HepG2 (cell line): Measurements from ENCODE around the gene PNKD. TPM values are rescaled to one million over a fixed set of nuclear protein-coding genes. Genes with fewer than 3 reads are reported as not detected.

ENCODE experiments used
- ATAC-seq: fragments of 200-7000 bp; cut with Tn5 transposase; 3 replicates; pipeline ENCODE4 v1.9.1; 2020; ENCODE audit warnings: mild to moderate bottlenecking, moderate library complexity
- BruUV-seq: library from RNA; stranded (reverse); fragments of 400-500 nt; replicated peaks from 2 replicates; lab custom pipeline; 2021; lab: Mats Ljungman, UMichigan
- CTCF ChIA-PET: fragments of 300-600 bp; formaldehyde crosslinking; extraction: SDS; loops from one replicate; lab custom pipeline; 2021; ENCODE audit warnings: low total read pairs, inconsistent platforms, low intra/inter-chr PET ratio; lab: Yijun Ruan, JAX
- POLR2A ChIA-PET: fragments of 350-600 bp; sonication (Branson Sonifier 250); formaldehyde crosslinking; loops from one replicate; lab custom pipeline; 2020; ENCODE audit warnings: antibody characterized with exemption, inconsistent platforms; lab: Yijun Ruan, JAX
- DNase-seq: peaks from one replicate; pipeline ENCODE4 v3.0.0-alpha.2; 2015; ENCODE audit warnings: low spot score
- FAIRE-seq: peaks from 3 replicates; lab custom pipeline; 2011; peaks lifted over from hg19 to GRCh38; lab: Jason Lieb, UNC
- H2AFZ ChIP-seq: one replicate; pipeline ENCODE4 v1.6.1; 2011; ENCODE audit warnings: low read length, inconsistent platforms
- H3K27ac ChIP-seq: fragments of 300-600 bp; 3 replicates; pipeline ENCODE4 v1.8.0; 2011; ENCODE audit warnings: mixed run types, mild to moderate bottlenecking, mixed read lengths, low read length, inconsistent platforms; ENCODE audit not compliant: insufficient read depth; ENCODE audit errors: extremely low read length
- H3K27me3 ChIP-seq, 2 experiments: fragments of 200-600 bp in 1 of 2; 2 replicates in 1 of 2; 3 replicates in 1 of 2; pipeline versions ENCODE4 v1.6.0 to v1.8.0; 2011; ENCODE audit warnings: low read length in 2 of 2, mild to moderate bottlenecking in 2 of 2, moderate library complexity in 2 of 2, inconsistent platforms in 1 of 2; ENCODE audit not compliant: insufficient read depth in 2 of 2, control insufficient read depth in 1 of 2
- H3K36me3 ChIP-seq, 2 experiments: fragments of 200-600 bp in 1 of 2; replicated peaks in 1 of 2; 2 replicates in 1 of 2; 3 replicates in 1 of 2; pipeline versions ENCODE4 v1.5.1 to v1.8.0; 2011; ENCODE audit warnings: low read length in 2 of 2, inconsistent platforms in 1 of 2; ENCODE audit not compliant: insufficient read depth in 2 of 2, control insufficient read depth in 1 of 2
- H3K4me1 ChIP-seq: 2 replicates; pipeline ENCODE4 v1.5.1; 2012; ENCODE audit warnings: low read length, inconsistent platforms; ENCODE audit not compliant: insufficient read depth
- H3K4me2 ChIP-seq: 2 replicates; pipeline ENCODE4 v1.6.0; 2011; ENCODE audit warnings: low read depth, low read length, inconsistent platforms
- H3K4me3 ChIP-seq, 3 experiments: fragments of 200-600 bp in 1 of 3; sonication (generic), shearing (Covaris generic) in 1 of 3; replicated peaks in 1 of 3; 2 replicates each; pipeline ENCODE4 v1.5.1; 2011 to 2016; ENCODE audit warnings: low read length in 3 of 3, inconsistent platforms in 2 of 3, low read depth in 2 of 3, mild to moderate bottlenecking in 2 of 3, control low read depth in 1 of 3, mixed read lengths in 1 of 3; ENCODE audit not compliant: insufficient read depth in 1 of 3
- H3K79me2 ChIP-seq: one replicate; pipeline ENCODE4 v1.6.1; 2011; ENCODE audit warnings: low read length, inconsistent platforms; ENCODE audit not compliant: insufficient read depth
- H3K9ac ChIP-seq: 2 replicates; pipeline ENCODE4 v1.6.0; 2011; ENCODE audit warnings: mild to moderate bottlenecking, low read depth, low read length, inconsistent platforms; ENCODE audit not compliant: insufficient read depth
- H3K9me3 ChIP-seq: 2 replicates; pipeline ENCODE4 v1.5.1; 2012; ENCODE audit warnings: mild to moderate bottlenecking, low read length
- H4K20me1 ChIP-seq: 2 replicates; pipeline ENCODE4 v1.6.0; 2011; ENCODE audit warnings: inconsistent platforms, mild to moderate bottlenecking, low read length, moderate library complexity; ENCODE audit not compliant: insufficient read depth
- CEBPG ChIP-seq: IDR thresholded peaks from 2 replicates; pipeline ENCODE4 v1.6.1; 2016
- CSRNP1 ChIP-seq: sonication (generic); formaldehyde crosslinking; IDR thresholded peaks from 2 replicates; pipeline ENCODE4 v1.8.1; 2023; ENCODE audit warnings: mild to moderate bottlenecking, missing genetic modification reagents
- DBP ChIP-seq: sonication (generic); formaldehyde crosslinking; IDR thresholded peaks from 2 replicates; pipeline ENCODE4 v1.4.0; 2020; ENCODE audit warnings: missing genetic modification reagents; ENCODE audit errors: not compliant biosample characterization
- PRPF4 ChIP-seq: fragments of 200-400 bp; formaldehyde crosslinking; IDR thresholded peaks from 2 replicates; pipeline ENCODE4 v1.6.1; 2016; ENCODE audit warnings: low read length, low read depth; ENCODE audit not compliant: poor library complexity, severe bottlenecking
- TEAD3 ChIP-seq: optimal IDR thresholded peaks from 2 replicates; pipeline ENCODE3; 2016; ENCODE audit warnings: borderline replicate concordance
- ZBTB38 ChIP-seq: sonication (generic); formaldehyde crosslinking; IDR thresholded peaks from 2 replicates; pipeline ENCODE4 v1.5.1; 2020; ENCODE audit warnings: mild to moderate bottlenecking, missing genetic modification reagents
- ZNF264 ChIP-seq: sonication (generic); formaldehyde crosslinking; IDR thresholded peaks from 2 replicates; pipeline ENCODE4 v1.4.0; 2020; ENCODE audit warnings: missing genetic modification reagents
- WGBS: methylation state at CpG from one replicate; pipeline ENCODE4 v1.1.6; 2017; ENCODE audit warnings: low lambda C conversion rate; 5-methylcytosine and 5-hydroxymethylcytosine counted together
- in situ Hi-C: cut with HindIII; loops from 2 replicates; pipeline ENCODE4 v1.10.0; 2017; ENCODE audit warnings: low pct_unique_long_range_greater_than_20kb; ENCODE audit not compliant: extremely low pct_ligation_motif_present
- intact Hi-C: fragments of 100-400 bp; cut with micrococcal nuclease; formaldehyde crosslinking; loops from one replicate; pipeline ENCODE4 v1.10.0; 2022; ENCODE audit not compliant: unreplicated experiment
- polyA plus RNA-seq, 8 experiments: library from polyadenylated mRNA; depleted of rRNA in 3 of 8; stranded (reverse) in 7 of 8; unstranded in 1 of 8; fragments of >200 nt; fragmentation: Illumina TruSeq in 4 of 8; extraction: Trizol in 4 of 8; gene quantifications; 2 replicates each; pipeline versions ENCODE4 v1.2.1 to v1.2.3, GENCODE V29; 2011 to 2016; ENCODE audit warnings: low read depth in 4 of 8, missing spikeins in 1 of 8, mixed read lengths in 1 of 8; ENCODE audit not compliant: insufficient read depth in 1 of 8
- total RNA-seq, 5 experiments: library from RNA; depleted of rRNA; stranded (reverse); fragments of >200 nt; fragmentation: Illumina TruSeq; extraction: Trizol; gene quantifications; 2 replicates each; pipeline ENCODE4 v1.2.3, GENCODE V29; 2016; ENCODE audit warnings: low read depth in 1 of 5

The PNKD gene
- total and polyA plus RNA-seq, 2 of the 13 experiments (the other 11 are each of a cell fraction or from before 2014, with no cell fraction given), result 55.9 to 80.4 TPM

GRCh38 chr2:218354045-218354444, 83.7 kb downstream of the PNKD start:
- peak overlapping the region; percentile 72; the same call in 1 of the 2 replicates for H3K4me2 ChIP-seq
- ChIA-PET CTCF (interaction anchor here (3.7 kb wide), 1 partner anchor 52 kb away, joined by 59 read pairs; no protein-coding TSS in a partner anchor), POLR2A (interaction anchor here (1.2 to 4.8 kb wide), 3 partner anchors 31 to 42 kb away, joined by 3 to 66 read pairs (median 5); no protein-coding TSS in a partner anchor)
- H3K27ac ChIP-seq, result no peak overlapping the region
- no peak overlapping the region for H3K9ac ChIP-seq
- in situ Hi-C loops (no loop called here), intact Hi-C loops (loop anchor here (2.0 kb wide), 1 partner anchor 41 kb away; no protein-coding TSS in a partner anchor)
- H3K36me3 ChIP-seq, result no peaks in the 10 kb centered on the region
- no peak for FAIRE-seq
- H3K4me1 ChIP-seq, result peaks cover 55% of the 10 kb centered on the region
- H2AFZ ChIP-seq, result no peak overlapping the region
- no peaks in the 10 kb centered on the region for H4K20me1 ChIP-seq
- TF ChIP-seq PRPF4, result peak; percentile 66
- peak; percentile 14 for TF ChIP-seq TEAD3 (CRISPR knock-in tag)
- no peak for TF ChIP-seq CEBPG (CRISPR knock-in tag)
- peak; percentile 21; the same call in 1 of the 2 replicates for TF ChIP-seq CSRNP1 (CRISPR knock-in tag)
- no peak for TF ChIP-seq ZNF264
- TF ChIP-seq DBP (CRISPR knock-in tag), result no peak
- peak; percentile 91 for TF ChIP-seq ZBTB38
- no peak for ATAC-seq
- peaks cover 14% of the 10 kb centered on the region for H3K9me3 ChIP-seq
- H3K27me3 ChIP-seq, result no peaks in the 10 kb centered on the region; a peak in 1 of 5 replicates
- H3K79me2 ChIP-seq, result no peaks in the 10 kb centered on the region
- no peak overlapping the region for H3K4me3 ChIP-seq
- no TSS peak for BruUV-seq
- DNase-seq, result no peak
- 87% methylated on average over 14 of the region's 14 CpGs for WGBS
